ENCODE data around the gene POU2F1.

Gene POU2F1

GRCh38 chr1:167301355-167301754 is 80.7 kb downstream of the POU2F1 start:
- H3K4me3 ChIP-seq (ENCODE audit: low read depth, low read length): no peak overlapping the region
- TF ChIP-seq CTCF (IDR thresholded peaks at IDR 0.05; ENCODE audit: low read depth, low read length): no peak
- in situ Hi-C loops (cut with HindIII; ENCODE audit: low sequenced_read_pairs): no loop called here
- no peak for DNase-seq (ENCODE audit: low read depth, low spot score)

GRCh38 chr1:167304165-167304564 is 83.5 kb downstream of the POU2F1 start:
- no peak for DNase-seq (ENCODE audit: low read depth, low spot score)
- in situ Hi-C loops (cut with HindIII; ENCODE audit: low sequenced_read_pairs): no loop called here
- H3K4me3 ChIP-seq (ENCODE audit: low read depth, low read length): no peak overlapping the region
- TF ChIP-seq CTCF (IDR thresholded peaks at IDR 0.05; ENCODE audit: low read depth, low read length): no peak

GRCh38 chr1:167305059-167305705 is 84.5 kb downstream of the POU2F1 start:
- no peak overlapping the region for H3K4me3 ChIP-seq (ENCODE audit: low read depth, low read length)
- in situ Hi-C loops (cut with HindIII; ENCODE audit: low sequenced_read_pairs): no loop called here
- DNase-seq (ENCODE audit: low read depth, low spot score): no peak
- no peak for TF ChIP-seq CTCF (IDR thresholded peaks at IDR 0.05; ENCODE audit: low read depth, low read length)

GRCh38 chr1:167305706-167306277 is 85.1 kb downstream of the POU2F1 start:
- no peak for TF ChIP-seq CTCF (IDR thresholded peaks at IDR 0.05; ENCODE audit: low read depth, low read length)
- in situ Hi-C loops (cut with HindIII; ENCODE audit: low sequenced_read_pairs): no loop called here
- no peak for DNase-seq (ENCODE audit: low read depth, low spot score)
- H3K4me3 ChIP-seq (ENCODE audit: low read depth, low read length): no peak overlapping the region

GRCh38 chr1:167310732-167311131 is 90.0 kb downstream of the POU2F1 start:
- no peak for TF ChIP-seq CTCF (IDR thresholded peaks at IDR 0.05; ENCODE audit: low read depth, low read length)
- no peak for DNase-seq (ENCODE audit: low read depth, low spot score)
- in situ Hi-C loops (cut with HindIII; ENCODE audit: low sequenced_read_pairs): no loop called here
- H3K4me3 ChIP-seq (ENCODE audit: low read depth, low read length): no peak overlapping the region

- DNase-seq (ENCODE audit: low read depth, low spot score): no peak
- in situ Hi-C loops (cut with HindIII; ENCODE audit: low sequenced_read_pairs): no loop called here
- TF ChIP-seq CTCF (IDR thresholded peaks at IDR 0.05; ENCODE audit: low read depth, low read length): no peak
- H3K4me3 ChIP-seq (ENCODE audit: low read depth, low read length): no peak overlapping the region
These were observed 92.2 kb downstream of the POU2F1 start for GRCh38 chr1:167312871-167313270.

Data from astrocyte of the spinal cord (primary cell).